Measurements from ENCODE around the gene SAFB2. TPM values are rescaled to one million over a fixed set of nuclear protein-coding genes. Genes with fewer than 3 reads are reported as not detected.

The SAFB2 gene
- polyA plus RNA-seq, 3 donors = 77.7 to 108 (median 84.4) TPM

- DNase-seq (ENCODE audit: extremely low read depth in 1 of 11, low read depth in 9 of 11, low spot score in 4 of 11) = no peak
Measured at GRCh38 chr19:5590151-5590864, 32.3 kb downstream of the SAFB2 start.

GRCh38 chr19:5588906-5589676 is 33.5 kb downstream of the SAFB2 start:
- no peak for DNase-seq (ENCODE audit: extremely low read depth in 1 of 11, low read depth in 9 of 11, low spot score in 4 of 11)

- DNase-seq (ENCODE audit: extremely low read depth in 1 of 11, low read depth in 9 of 11, low spot score in 4 of 11) = no peak
Measured at GRCh38 chr19:5588441-5588840, 34.1 kb downstream of the SAFB2 start.

GRCh38 chr19:5587661-5588060 is 34.9 kb downstream of the SAFB2 start:
- DNase-seq (ENCODE audit: extremely low read depth in 1 of 11, low read depth in 9 of 11, low spot score in 4 of 11) = no peak

- DNase-seq (ENCODE audit: extremely low read depth in 1 of 11, low read depth in 9 of 11, low spot score in 4 of 11) = no peak
Measured at GRCh38 chr19:5587071-5587455, 35.5 kb downstream of the SAFB2 start.

- no peak for DNase-seq (ENCODE audit: extremely low read depth in 1 of 11, low read depth in 9 of 11, low spot score in 4 of 11)
Measured at GRCh38 chr19:5586300-5587070, 36.1 kb downstream of the SAFB2 start.

- DNase-seq (ENCODE audit: extremely low read depth in 1 of 11, low read depth in 9 of 11, low spot score in 4 of 11) = peak in 6 of 11 donors; percentile 41 to 59 (median 50)
Measured at GRCh38 chr19:5585461-5586299, 36.9 kb downstream of the SAFB2 start.

GRCh38 chr19:5580161-5580571 is 42.4 kb downstream of the SAFB2 start:
- no peak for DNase-seq (ENCODE audit: extremely low read depth in 1 of 11, low read depth in 9 of 11, low spot score in 4 of 11)

- no peak for DNase-seq (ENCODE audit: extremely low read depth in 1 of 11, low read depth in 9 of 11, low spot score in 4 of 11)
Measured at GRCh38 chr19:5579697-5580096, 42.9 kb downstream of the SAFB2 start.

- no peak for DNase-seq (ENCODE audit: extremely low read depth in 1 of 11, low read depth in 9 of 11, low spot score in 4 of 11)
Measured at GRCh38 chr19:5579286-5579685, 43.3 kb downstream of the SAFB2 start.

- DNase-seq (ENCODE audit: extremely low read depth in 1 of 11, low read depth in 9 of 11, low spot score in 4 of 11) = peak in 4 of 11 donors; percentile 44 to 59 (median 53)
Measured at GRCh38 chr19:5578097-5578846, 44.3 kb downstream of the SAFB2 start.

- DNase-seq (ENCODE audit: extremely low read depth in 1 of 11, low read depth in 9 of 11, low spot score in 4 of 11) = no peak
Measured at GRCh38 chr19:5575590-5575989, 47.0 kb downstream of the SAFB2 start.

GRCh38 chr19:5572556-5573286 is 49.9 kb downstream of the SAFB2 start:
- no peak for DNase-seq (ENCODE audit: extremely low read depth in 1 of 11, low read depth in 9 of 11, low spot score in 4 of 11)

GRCh38 chr19:5571777-5572176 is 50.8 kb downstream of the SAFB2 start:
- DNase-seq (ENCODE audit: extremely low read depth in 1 of 11, low read depth in 9 of 11, low spot score in 4 of 11) = no peak

GRCh38 chr19:5567970-5568407 is 54.6 kb downstream of the SAFB2 start:
- no peak for DNase-seq (ENCODE audit: extremely low read depth in 1 of 11, low read depth in 9 of 11, low spot score in 4 of 11)

- no peak for DNase-seq (ENCODE audit: extremely low read depth in 1 of 11, low read depth in 9 of 11, low spot score in 4 of 11)
Measured at GRCh38 chr19:5567360-5567969, 55.1 kb downstream of the SAFB2 start, which contains the start of gene TINCR. TSS of gene TINCR (minus strand) at chr19:5567953.

GRCh38 chr19:5564930-5565329 is 57.6 kb downstream of the SAFB2 start:
- no peak for DNase-seq (ENCODE audit: extremely low read depth in 1 of 11, low read depth in 9 of 11, low spot score in 4 of 11)
